ELF-1 (cell line): ENCODE data around the gene TGOLN2.

ENCODE experiments used
- DNase-seq: peaks from one replicate; pipeline ENCODE4 v3.0.0-alpha.2; 2016; ENCODE audit warnings: low read depth, low spot score

Gene TGOLN2

DNA sequence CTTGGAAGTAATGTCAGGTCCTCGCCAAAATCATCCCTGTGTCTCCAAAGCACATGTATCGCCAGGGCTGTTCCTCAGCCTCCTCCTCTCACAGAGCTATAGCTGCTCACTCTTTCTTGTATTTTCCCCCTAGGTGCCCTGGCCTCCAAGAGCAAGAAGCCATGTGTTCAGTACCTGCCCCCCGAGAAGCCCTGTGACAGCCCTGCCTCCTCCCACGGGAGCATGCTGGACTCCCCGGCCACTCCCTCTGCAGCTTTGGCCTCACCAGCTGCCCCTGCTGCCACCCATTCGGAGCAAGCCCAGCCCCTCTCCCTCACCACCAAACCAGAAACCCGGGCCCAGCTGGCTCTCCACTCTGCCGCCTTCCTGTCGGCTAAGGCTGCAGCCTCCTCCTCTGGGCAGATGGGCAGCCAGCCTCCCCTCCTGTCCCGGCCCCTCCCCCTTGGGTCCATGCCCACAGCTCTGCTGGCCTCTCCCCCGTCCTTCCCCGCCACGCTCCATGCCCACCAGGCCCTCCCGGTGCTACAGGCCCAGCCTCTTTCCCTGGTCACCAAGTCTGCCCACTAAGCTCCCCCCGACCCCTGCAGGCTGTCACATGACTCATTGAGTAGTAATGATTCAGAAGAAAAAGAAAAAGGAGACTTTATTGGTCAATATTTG, 18.8 kb downstream of the TGOLN2 start:
- DNase-seq, result no peak

DNA sequence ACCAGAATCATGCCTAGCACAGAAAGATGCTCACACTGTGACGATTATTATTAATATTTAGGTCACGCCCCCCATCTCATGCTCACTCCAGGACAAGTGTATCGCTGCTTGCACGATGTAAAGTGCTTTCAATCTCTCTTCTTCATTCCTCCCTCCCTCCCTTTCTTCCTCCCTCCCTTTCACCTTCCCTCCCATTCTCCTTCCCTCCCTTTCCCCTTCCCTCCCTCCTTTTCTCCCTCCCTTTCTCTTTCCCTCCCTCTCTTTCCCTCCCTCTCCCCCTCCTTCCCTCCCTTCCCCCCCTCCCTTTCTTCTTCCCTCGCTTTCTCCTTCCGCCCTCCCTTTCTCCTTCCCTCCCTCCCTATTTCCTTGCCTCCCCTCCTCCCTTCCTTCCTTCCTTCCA, 19.6 kb downstream of the TGOLN2 start:
- DNase-seq, result no peak

DNA sequence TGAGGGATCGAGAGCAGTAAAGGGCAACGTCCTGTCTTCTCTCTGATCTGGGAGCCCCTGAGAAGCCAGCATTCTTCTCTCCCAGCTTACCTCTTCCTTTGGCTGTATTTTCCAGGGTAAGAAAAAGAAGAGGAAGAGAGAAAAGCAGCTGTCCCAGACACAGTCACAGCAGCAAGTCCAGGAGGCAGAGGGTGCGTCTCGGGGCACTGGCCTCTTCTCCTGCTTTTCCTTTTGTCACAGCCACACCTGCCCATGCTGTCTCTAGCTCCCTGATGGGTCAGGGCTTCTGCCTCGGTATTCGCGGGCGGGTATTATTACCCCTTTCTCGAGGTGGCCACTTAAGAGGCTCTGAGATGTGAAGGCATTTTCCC, 20.3 kb downstream of the TGOLN2 start:
- DNase-seq, result no peak

DNA sequence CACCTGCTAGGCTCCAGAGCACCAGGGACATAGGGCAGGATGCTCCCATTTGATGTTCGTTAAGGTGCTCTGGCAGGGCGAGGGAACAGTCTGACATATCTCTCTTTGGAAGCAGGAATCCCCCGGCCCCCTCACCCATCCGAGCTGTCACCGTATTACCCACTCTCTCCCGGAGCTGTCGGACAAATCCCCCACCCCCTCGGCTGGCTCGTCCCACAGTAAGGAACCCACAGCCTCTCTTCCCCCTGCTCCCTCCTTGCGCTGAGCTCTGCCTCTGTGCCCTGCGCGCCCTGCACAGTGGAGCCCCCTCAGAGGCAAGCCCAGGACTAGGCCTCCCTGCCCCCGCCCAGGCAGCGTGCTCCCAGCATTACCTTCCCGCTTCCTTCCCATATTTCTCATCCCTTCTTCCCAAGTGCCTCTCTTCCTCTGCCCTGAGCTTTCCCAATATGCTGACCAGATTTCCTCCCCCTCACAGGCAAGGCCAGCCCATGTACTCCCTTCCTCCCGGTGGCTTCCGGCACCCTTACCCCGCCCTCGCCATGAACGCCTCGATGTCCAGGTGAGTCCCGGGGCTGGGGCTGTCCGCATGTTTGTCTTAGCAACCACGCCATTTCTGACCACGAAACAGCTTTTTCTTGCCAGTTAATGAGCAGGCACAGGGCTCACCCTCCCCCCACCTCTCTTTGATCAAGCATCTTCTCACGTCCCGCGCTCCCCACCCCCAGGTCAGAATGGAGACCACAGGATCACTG, 23.8 kb downstream of the TGOLN2 start:
- DNase-seq, result no peak

DNA sequence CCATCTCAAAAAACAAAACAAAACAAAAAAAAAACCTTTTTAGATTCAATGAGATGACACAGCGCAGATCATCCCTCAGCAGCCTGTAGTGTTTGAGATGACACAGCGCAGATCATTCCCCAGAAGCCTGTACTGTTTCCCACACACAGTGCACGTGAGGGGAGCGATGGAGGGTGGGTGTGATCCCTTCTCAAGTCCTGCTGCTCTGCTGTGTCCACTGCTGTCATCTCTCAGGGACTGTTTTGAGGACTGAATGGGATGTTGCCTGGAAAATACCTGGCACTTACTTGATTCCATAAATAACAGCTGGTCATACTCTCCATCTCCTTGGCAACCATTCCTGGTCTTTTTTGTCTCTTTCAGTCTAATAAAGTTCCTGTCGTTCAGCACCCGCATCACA, 25.7 kb downstream of the TGOLN2 start:
- no peak for DNase-seq

DNA sequence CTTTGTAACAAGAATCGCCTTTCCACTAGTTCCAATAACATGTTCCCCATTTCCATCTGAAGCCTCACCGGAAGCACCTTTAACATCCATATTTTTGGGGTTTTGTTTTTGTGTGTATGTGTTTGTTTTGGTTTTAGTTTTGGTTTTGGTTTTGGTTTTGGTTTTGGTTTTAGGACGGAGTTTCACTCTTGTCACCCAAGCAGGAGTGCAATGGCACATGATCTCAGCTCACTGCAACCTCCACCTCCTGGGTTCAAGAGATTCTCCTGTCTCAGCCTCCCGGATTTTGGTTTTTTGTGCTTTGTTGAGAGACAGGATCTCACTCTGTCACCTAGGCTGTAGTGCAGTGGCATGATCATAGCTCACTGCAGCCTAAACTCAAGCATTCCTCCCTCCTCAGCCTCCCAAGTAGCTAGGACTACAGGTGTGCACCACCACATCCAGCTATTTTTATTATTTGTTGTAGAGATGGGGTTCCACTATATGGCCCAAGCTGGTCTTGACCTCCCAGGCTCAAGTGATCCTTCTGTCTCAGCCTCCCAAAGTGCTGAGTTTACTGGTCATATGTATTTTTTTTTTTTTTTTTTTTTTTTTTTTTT, 36.3 kb downstream of the TGOLN2 start:
- DNase-seq, result no peak

DNA sequence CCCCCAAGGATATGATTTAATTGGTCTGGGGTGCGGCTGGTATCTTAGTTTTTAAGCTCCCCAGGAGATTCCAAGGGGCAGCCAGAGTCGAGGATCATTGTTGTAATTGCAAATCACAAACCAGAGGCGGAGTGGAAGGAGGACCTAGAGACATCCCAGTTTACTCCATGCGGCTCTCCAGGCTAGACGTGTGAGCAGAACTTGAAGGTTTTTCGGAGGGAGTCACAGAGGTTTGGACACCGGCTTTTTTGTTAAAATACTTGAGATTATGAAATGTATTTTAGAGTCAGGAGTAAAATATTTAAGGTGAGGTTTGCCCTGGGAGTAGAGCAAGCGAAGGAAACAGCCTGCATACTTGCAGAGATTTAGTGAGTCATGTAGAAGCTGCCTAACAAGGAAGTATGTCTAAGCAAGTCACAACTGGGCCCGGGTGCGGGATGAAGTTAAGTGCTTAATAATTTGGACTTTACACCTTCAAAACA, 39.5 kb downstream of the TGOLN2 start:
- DNase-seq, result no peak

DNA sequence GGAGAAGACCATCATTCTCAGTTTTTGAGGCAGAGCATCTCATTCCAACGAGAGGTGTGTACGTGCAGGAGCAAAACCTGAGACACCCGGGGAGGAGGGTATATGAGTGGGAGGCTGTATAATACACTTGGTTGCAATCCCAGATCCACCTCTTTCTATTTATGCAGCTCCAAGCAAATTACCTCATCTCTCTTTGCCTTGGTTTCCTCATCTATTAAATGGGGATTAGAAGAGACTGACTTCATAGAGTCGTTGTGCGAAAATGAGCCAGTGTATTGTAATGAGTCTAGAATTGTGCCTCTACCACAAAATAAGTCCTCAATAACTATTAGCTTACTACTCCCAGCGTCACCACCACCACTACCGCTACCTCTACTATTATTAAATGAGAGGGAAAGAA, 40.1 kb downstream of the TGOLN2 start:
- no peak for DNase-seq

DNA sequence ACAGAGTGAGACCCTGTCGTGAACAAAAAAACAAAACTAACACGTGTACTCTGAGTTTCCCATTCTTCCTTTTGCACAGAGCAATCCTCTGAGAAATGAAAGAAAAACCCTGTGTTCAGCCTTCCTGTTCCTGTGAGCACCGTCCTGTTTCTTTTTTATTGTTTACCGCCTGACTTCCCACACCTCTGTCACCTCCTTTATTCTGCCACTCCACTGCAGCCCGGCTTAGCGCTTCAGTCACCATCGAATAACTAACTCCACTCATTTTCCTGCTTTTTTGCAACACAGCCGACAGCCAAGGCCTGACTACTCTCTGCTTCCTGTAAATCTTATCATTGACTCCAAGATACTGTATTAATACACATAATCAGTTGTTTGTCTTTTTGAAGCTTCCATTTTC, 40.9 kb downstream of the TGOLN2 start:
- DNase-seq, result no peak

DNA sequence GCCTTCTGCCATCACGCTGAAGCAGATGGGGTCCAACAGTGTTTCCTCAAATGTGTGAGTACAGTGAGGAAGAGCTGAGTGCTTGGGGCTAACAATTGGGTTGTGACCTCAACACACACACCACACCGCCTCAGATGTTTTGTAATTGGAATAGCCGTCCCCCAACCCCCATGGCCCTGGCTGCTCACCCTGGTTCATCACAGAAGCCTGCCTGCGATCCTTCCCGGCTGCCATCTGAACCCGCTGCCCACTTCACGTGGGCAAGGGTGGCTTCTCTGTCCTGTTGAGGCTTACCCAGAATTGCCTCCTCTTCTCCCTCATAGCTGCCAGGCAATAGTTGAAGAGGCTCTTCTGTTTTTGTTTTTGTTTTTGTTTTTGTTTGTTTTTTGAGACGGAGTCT, 44.1 kb downstream of the TGOLN2 start:
- no peak for DNase-seq

DNA sequence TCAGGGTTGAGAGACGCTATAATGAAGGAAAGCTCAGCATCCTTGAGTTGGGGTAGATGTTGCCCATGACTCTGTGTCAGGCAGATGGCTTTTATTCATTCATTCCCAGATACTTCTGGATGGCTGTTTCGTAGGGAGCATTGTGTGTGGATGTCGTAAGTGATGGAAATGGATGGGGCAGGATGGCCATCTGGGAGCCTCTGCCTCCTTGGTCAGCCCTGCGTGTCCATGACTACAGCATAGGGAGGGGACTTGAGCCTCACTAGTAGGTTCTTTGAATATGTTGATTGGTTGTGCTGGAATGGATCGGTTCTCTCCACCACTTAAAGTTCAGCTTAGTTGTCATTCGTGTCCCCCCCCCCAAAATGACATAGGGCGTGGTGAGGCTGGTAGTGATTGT, 44.9 kb downstream of the TGOLN2 start:
- DNase-seq, result no peak

DNA sequence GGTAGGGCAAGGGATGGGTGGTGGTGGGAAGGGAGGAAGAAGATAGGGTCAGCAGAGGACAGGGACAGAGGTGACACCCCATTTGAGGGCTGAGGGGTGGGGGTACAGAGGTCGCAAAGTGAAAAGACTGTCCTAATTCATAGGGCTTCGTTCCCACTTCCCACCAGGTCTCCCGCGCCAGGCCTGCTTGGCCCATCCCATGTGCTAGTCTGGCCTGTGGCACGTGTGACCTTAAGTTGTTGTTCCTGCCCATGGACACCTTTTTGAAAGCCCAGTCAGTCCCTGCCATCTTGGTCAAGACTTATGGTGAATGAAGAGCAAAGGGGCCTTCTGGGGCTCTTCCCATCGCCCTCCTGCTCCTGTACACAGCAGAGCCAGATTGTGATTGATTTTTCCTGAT, 46.2 kb downstream of the TGOLN2 start:
- no peak for DNase-seq

DNA sequence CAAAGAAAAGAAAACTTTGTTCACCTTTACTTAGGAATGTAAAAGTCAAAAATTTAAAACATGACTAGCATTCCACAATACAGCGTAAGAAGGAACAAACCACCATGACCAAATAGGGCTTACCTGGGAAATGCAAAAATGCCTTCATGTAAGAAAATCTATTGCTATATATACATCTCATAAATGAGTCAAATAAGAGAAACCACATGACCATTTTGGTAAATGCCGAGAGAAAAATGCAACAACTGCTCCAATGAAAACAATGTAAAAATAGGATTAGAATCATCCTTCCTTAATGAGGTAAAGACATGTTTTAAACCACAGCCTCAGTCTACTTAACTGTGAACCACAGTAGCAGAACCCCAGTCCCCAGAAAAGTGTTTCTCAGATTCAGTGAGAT, 49.4 kb downstream of the TGOLN2 start:
- no peak for DNase-seq

DNA sequence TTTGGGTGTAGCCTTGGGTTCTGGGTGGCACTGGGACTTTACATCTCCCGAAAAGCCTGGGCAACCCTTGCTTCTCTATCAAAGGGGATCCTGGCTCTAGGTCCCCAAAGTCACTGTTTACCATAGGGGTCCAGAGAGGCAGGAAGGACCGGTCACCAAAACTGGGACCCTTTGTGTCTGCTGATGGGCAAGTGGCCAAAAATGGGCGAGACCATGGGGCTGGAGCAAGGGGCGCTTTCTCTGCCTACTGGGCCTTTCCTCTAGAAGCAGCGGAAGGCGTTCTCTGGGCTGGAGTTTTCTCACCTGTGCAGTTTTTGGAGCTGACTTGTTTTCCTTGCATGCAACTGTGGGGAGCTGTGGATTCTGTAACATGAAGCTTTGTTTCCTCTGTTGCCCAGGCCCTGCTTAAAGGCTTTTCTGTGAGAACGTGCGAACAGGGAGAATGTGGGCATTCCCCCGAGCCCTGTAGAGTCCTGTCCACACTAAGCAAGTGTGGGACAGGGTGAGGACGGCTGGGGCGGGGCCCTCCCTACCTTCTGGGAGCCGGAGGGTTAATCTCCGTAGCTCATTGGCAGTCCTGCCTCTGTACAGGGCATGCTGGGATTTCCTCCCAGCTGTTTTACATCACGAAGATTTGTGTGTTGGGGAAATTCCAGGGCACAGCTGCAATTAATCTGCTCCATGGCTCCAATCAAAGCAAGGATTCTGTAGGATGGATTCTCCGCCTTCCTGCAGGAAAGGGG, 50.2 kb downstream of the TGOLN2 start:
- DNase-seq, result peak; percentile 32

DNA sequence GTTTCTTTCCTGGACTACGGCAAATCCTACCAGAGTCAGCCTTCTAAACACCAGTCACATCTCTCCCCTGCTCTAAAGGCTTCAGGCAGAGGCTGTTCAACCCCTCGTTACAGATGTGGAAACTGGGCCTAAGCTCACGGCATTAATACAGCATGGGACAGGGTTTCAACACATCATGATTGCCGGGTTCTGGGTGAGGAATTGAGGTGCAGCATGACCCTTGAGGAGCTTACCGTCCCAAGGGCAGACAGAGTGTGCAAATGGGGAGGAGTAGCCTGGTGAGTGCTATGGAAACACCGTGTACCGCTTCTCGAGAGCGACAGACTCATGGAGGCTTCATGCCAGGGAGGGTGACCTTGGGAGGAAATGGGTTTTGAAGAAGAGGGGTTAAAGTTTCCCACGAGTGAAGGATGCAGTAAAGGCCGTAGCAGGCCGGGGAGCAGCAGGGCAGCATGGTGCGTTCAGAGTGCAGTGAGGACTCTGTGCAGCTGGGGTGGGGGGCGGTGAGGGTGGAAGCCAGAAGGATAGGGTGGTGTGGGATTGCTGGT, 51.1 kb downstream of the TGOLN2 start:
- DNase-seq, result no peak

DNA sequence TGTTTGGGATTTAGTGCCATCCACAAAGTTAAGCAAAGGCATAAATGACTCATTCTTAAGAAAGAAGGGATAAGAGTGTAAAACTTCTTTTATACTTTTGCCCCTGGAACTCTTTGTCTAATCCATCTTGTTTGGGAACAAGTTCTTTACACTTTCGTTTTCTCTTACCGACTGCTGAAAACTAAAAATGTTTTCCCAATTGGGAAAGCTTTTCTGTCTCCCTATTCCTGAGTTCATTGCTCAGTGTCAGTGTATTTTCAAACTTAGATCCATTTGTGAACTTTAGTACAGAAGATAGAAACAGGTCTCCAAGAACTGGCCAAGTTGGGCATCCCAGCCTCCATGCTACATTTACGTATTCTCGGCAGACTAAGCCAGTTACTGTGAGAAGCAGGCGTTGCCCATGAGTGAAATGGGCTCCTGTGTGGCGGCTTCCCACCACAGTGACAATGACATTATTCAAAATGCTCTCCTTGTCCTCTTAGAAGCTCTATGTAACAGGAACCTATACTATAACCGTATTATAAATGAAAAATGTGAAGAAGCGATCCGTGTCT, 51.7 kb downstream of the TGOLN2 start:
- no peak for DNase-seq

DNA sequence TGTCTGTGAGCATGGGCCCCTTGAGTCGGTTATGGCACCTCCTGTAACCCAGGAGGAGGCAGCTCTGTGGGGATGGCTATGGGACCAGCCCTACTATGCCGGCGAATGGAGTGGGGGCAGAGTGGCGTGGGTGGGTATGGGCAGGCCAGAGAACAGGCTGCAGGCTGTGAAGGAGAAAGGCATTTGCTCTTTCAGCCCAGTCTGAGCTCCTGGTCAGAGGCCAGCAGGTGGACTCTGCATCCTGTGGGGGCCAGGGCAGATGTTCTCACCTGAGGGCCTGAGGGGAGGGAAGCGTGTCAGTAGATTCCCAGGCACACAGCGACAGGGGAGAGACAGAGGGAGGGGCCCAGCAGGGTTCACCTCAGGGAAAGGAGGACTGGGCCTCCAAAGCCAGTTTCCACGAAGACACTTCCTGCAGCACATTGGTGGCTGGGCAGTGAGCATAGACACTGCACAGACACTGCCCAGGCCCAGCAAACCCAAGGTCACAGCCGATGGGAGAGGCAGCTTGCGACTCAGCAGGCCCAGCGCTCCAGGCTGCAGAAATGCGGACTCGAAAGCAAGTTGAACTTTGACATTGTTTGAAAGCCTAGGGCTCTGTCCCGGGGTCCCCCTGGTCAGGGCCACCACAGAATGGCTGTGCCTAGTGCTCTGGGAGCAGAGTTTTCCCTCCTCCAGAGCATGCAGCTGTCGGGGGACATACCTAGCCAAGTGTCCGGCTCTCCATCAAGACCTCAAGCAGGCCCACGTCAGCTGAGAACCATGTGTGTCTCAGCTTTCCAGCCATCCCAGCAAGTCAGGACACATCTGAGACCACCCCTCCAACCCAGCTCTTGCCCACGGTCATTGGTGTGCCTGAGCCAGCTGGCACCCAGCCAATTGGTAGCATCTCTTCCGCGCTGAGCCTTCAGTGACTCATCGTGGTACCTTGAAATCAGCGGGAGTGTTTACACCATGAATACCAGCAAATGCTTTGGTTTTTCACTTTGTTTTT, 53.8 kb downstream of the TGOLN2 start:
- DNase-seq, result no peak

DNA sequence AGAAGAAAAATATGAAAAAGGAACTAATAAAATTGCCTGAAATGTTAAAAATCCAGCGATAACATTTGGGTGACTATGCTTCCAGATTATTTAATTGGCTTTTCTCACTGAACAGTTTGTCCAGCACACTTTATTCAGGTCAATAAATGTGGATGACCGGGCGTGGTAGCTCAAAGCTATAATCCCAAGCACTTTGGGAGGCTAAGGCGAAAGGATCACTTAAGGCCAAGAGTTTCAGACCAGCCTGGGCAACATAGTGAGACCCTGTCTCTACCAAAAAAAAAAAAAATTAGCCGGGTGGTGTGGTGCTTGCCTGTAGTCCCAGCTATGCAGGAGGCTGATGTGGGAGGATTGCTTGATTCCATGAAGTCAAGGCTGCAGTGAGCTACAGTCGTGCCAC, 55.4 kb downstream of the TGOLN2 start:
- no peak for DNase-seq

DNA sequence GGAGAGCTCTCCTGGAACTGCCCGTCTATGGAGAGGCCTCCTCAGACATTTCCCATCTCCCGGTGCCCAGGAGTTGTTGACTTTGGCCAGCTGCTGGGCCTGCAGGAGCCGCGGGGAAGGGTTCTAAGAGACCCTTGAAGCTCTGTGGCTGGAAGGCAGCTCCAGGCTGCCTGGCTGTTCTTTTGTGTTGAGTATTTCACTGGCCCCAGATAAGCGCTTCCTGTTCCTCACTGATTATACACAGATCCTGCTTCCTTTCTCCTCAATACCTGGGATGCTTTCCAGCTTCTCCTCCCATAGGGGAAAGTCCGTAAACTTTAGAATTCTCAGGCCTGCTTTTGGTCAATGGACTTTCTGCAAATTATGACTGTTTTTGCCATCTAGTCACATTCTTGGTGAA, 57.8 kb downstream of the TGOLN2 start:
- DNase-seq, result no peak
